ENCODE results near the gene CRYGD.

The CRYGD gene

GRCh38 chr2:208098267-208098666 is 26.1 kb downstream of the CRYGD start:
- Histone ChIP-seq H3K4me1 (ENCODE audit: low read length) (no peaks in the 10 kb centered on the region), H3K9ac (ENCODE audit: low read length) (no peak overlapping the region), H3K79me2 (ENCODE audit: low read length) (no peaks in the 10 kb centered on the region), H3K9me3 (ENCODE audit: insufficient read depth, low read length) (no peaks in the 10 kb centered on the region), H3K27ac (ENCODE audit: low read length) (no peak overlapping the region), H3K4me2 (ENCODE audit: low read length) (no peak overlapping the region), H2AFZ (ENCODE audit: low read depth, low read length) (no peak overlapping the region), H3K36me3 (replicated peaks; ENCODE audit: low read depth, low read length) (no peaks in the 10 kb centered on the region), H3K27me3 (ENCODE audit: low read depth, low read length) (no peaks in the 10 kb centered on the region), H4K20me1 (ENCODE audit: insufficient read depth, low read length) (no peaks in the 10 kb centered on the region), H3K4me3 (ENCODE audit: low read length) (no peak overlapping the region)
- no peak for TF ChIP-seq CTCF (IDR thresholded peaks at IDR 0.05; ENCODE audit: low read depth, low read length)
- no peak for TF ChIP-seq EZH2phosphoT487 (IDR thresholded peaks at IDR 0.05; ENCODE audit: low read depth)

GRCh38 chr2:208097801-208098200 is 26.5 kb downstream of the CRYGD start:
- no peak for TF ChIP-seq EZH2phosphoT487 (IDR thresholded peaks at IDR 0.05; ENCODE audit: low read depth)
- no peak for TF ChIP-seq CTCF (IDR thresholded peaks at IDR 0.05; ENCODE audit: low read depth, low read length)
- no peak overlapping the region for H3K4me3 ChIP-seq (ENCODE audit: low read length)
- no peak overlapping the region for H3K4me2 ChIP-seq (ENCODE audit: low read length)
- no peaks in the 10 kb centered on the region for H3K36me3 ChIP-seq (replicated peaks; ENCODE audit: low read depth, low read length)
- H4K20me1 ChIP-seq (ENCODE audit: insufficient read depth, low read length): no peaks in the 10 kb centered on the region
- no peak overlapping the region for H3K27ac ChIP-seq (ENCODE audit: low read length)
- no peaks in the 10 kb centered on the region for H3K27me3 ChIP-seq (ENCODE audit: low read depth, low read length)
- no peaks in the 10 kb centered on the region for H3K9me3 ChIP-seq (ENCODE audit: insufficient read depth, low read length)
- H3K9ac ChIP-seq (ENCODE audit: low read length): no peak overlapping the region
- H3K79me2 ChIP-seq (ENCODE audit: low read length): no peaks in the 10 kb centered on the region
- no peak overlapping the region for H2AFZ ChIP-seq (ENCODE audit: low read depth, low read length)
- H3K4me1 ChIP-seq (ENCODE audit: low read length): no peaks in the 10 kb centered on the region

GRCh38 chr2:208097313-208097712 is 27.0 kb downstream of the CRYGD start:
- no peak overlapping the region for H3K9ac ChIP-seq (ENCODE audit: low read length)
- H3K27me3 ChIP-seq (ENCODE audit: low read depth, low read length): no peaks in the 10 kb centered on the region
- no peak overlapping the region for H3K4me3 ChIP-seq (ENCODE audit: low read length)
- no peaks in the 10 kb centered on the region for H3K79me2 ChIP-seq (ENCODE audit: low read length)
- no peak overlapping the region for H3K4me2 ChIP-seq (ENCODE audit: low read length)
- no peak overlapping the region for H3K27ac ChIP-seq (ENCODE audit: low read length)
- no peaks in the 10 kb centered on the region for H4K20me1 ChIP-seq (ENCODE audit: insufficient read depth, low read length)
- no peak for TF ChIP-seq EZH2phosphoT487 (IDR thresholded peaks at IDR 0.05; ENCODE audit: low read depth)
- no peak for TF ChIP-seq CTCF (IDR thresholded peaks at IDR 0.05; ENCODE audit: low read depth, low read length)
- H2AFZ ChIP-seq (ENCODE audit: low read depth, low read length): no peak overlapping the region
- H3K4me1 ChIP-seq (ENCODE audit: low read length): no peaks in the 10 kb centered on the region
- no peaks in the 10 kb centered on the region for H3K9me3 ChIP-seq (ENCODE audit: insufficient read depth, low read length)
- no peaks in the 10 kb centered on the region for H3K36me3 ChIP-seq (replicated peaks; ENCODE audit: low read depth, low read length)

- no peaks in the 10 kb centered on the region for H4K20me1 ChIP-seq (ENCODE audit: insufficient read depth, low read length)
- no peaks in the 10 kb centered on the region for H3K36me3 ChIP-seq (replicated peaks; ENCODE audit: low read depth, low read length)
- no peaks in the 10 kb centered on the region for H3K27me3 ChIP-seq (ENCODE audit: low read depth, low read length)
- no peak for TF ChIP-seq EZH2phosphoT487 (IDR thresholded peaks at IDR 0.05; ENCODE audit: low read depth)
- TF ChIP-seq CTCF (IDR thresholded peaks at IDR 0.05; ENCODE audit: low read depth, low read length): no peak
- H3K4me3 ChIP-seq (ENCODE audit: low read length): no peak overlapping the region
- H3K4me2 ChIP-seq (ENCODE audit: low read length): no peak overlapping the region
- no peaks in the 10 kb centered on the region for H3K79me2 ChIP-seq (ENCODE audit: low read length)
- no peak overlapping the region for H2AFZ ChIP-seq (ENCODE audit: low read depth, low read length)
- H3K4me1 ChIP-seq (ENCODE audit: low read length): no peaks in the 10 kb centered on the region
- no peak overlapping the region for H3K27ac ChIP-seq (ENCODE audit: low read length)
- no peak overlapping the region for H3K9ac ChIP-seq (ENCODE audit: low read length)
- H3K9me3 ChIP-seq (ENCODE audit: insufficient read depth, low read length): no peaks in the 10 kb centered on the region
Measured at GRCh38 chr2:208096080-208096479, 28.2 kb downstream of the CRYGD start.
